ENCODE results near the gene PRPF8. TPM values are rescaled to one million over a fixed set of nuclear protein-coding genes. Genes with fewer than 3 reads are reported as not detected.

Gene PRPF8
- total and polyA plus RNA-seq, 2 of the 13 experiments (the other 11 are each of a cell fraction or from before 2014, with no cell fraction given), result 112 to 179 TPM

- TF ChIP-seq MYPOP (CRISPR knock-in tag; IDR thresholded peaks at IDR 0.05) (no peak), FOXJ3 (CRISPR knock-in tag; IDR thresholded peaks at IDR 0.05; ENCODE audit: borderline replicate concordance) (no peak), SNAPC5 (CRISPR knock-in tag; IDR thresholded peaks at IDR 0.05; ENCODE audit: borderline replicate concordance) (no peak), ZNF143 (CRISPR knock-in tag; IDR thresholded peaks at IDR 0.05) (no peak), PLSCR1 (CRISPR knock-in tag; IDR thresholded peaks at IDR 0.05; ENCODE audit: borderline replicate concordance) (no peak), U2AF2 (IDR thresholded peaks at IDR 0.05; ENCODE audit: low read depth, low read length) (no peak), MXI1 (IDR thresholded peaks at IDR 0.05; ENCODE audit: borderline replicate concordance, low read depth, low read length) (no peak), SNAPC4 (CRISPR knock-in tag; IDR thresholded peaks at IDR 0.05) (0 out of 2 replicates have a peak, but pooled peaks have one; percentile 42), BHLHE40 (IDR thresholded peaks at IDR 0.05; ENCODE audit: low read length) (no peak), MEIS1 (CRISPR knock-in tag; IDR thresholded peaks at IDR 0.05; ENCODE audit: borderline replicate concordance) (no peak), CENPBD1 (CRISPR knock-in tag; IDR thresholded peaks at IDR 0.05; ENCODE audit: borderline replicate concordance, low read depth) (no peak), ZBTB2 (CRISPR knock-in tag; IDR thresholded peaks at IDR 0.05; ENCODE audit: low read depth) (no peak), ZNF18 (CRISPR knock-in tag; IDR thresholded peaks at IDR 0.05; ENCODE audit: insufficient replicate concordance) (peak; percentile 63), ZNF333 (CRISPR knock-in tag; IDR thresholded peaks at IDR 0.05; ENCODE audit: borderline replicate concordance) (no peak), ZNF30 (CRISPR knock-in tag; IDR thresholded peaks at IDR 0.05) (no peak), ZNF224 (CRISPR knock-in tag; IDR thresholded peaks at IDR 0.05) (no peak)
These were observed 55.0 kb downstream of the PRPF8 start (continued) for GRCh38 chr17:1629504-1630310.
